ENCODE data around the gene ZNF780A.

- TF ChIP-seq EP300 (IDR thresholded peaks at IDR 0.05) (no peak), POLR2A (IDR thresholded peaks at IDR 0.05) (no peak), CTCF (IDR thresholded peaks at IDR 0.05) (no peak)
Measured at GRCh38 chr19:40026597-40026970, 64.2 kb downstream of the ZNF780A start.

All from tibial nerve (tissue), 4 donors.